Breast epithelium (tissue), 3 donors: ENCODE data around the gene NR6A1.

ENCODE experiments used
- POLR2A ChIP-seq: fragments of 450-650 bp; IDR thresholded peaks from one replicate; pipeline ENCODE4 v1.6.1; 2016; ENCODE audit warnings: antibody characterized with exemption, mild to moderate bottlenecking, moderate library complexity
- POLR2AphosphoS5 ChIP-seq, 3 donors: sonication (generic); formaldehyde crosslinking; IDR thresholded peaks; one replicate each; pipeline ENCODE4 v1.6.1; 2017; ENCODE audit warnings: antibody characterized with exemption in 3 of 3
- TF ChIP-seq, protein P1 (sequence below), 3 donors: fragments of 450-650 bp; IDR thresholded peaks; one replicate each; pipeline ENCODE4 v1.5.1; 2016 to 2017; ENCODE audit warnings: antibody characterized with exemption in 3 of 3, mild to moderate bottlenecking in 3 of 3, moderate library complexity in 3 of 3

DNA sequence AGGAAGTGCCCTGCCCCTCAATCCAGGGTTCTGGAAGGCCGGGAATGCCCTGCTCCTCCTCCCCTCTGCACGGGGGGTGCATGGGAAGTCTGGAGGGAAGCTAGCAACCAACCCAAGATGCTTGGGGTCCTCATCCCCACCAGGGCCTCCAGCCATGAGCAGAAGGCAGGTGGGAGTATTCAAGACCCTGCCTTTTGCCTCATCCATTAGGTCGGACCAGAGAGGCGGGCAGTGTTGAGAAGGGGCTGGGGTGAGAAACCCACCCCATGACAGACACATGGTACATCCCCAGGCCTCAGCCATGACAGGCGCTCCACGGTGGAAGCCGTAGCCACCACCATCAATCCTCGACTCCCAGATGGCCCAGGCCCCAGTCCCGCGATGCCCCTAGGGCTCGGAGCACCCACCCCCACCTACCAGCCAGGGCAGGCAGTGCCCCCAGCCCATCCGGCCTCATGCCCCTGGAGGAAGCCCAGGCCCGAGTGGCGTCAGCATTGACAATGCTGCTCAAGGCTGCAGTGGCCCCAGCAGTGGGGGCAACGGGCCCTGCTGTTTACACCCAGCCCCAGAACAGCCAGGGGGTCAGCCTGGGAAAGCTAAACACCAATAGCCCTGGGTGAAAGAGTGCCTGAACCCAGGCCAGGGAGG lies 272.5 kb downstream of the NR6A1 start:
- TF ChIP-seq, protein P1, sequence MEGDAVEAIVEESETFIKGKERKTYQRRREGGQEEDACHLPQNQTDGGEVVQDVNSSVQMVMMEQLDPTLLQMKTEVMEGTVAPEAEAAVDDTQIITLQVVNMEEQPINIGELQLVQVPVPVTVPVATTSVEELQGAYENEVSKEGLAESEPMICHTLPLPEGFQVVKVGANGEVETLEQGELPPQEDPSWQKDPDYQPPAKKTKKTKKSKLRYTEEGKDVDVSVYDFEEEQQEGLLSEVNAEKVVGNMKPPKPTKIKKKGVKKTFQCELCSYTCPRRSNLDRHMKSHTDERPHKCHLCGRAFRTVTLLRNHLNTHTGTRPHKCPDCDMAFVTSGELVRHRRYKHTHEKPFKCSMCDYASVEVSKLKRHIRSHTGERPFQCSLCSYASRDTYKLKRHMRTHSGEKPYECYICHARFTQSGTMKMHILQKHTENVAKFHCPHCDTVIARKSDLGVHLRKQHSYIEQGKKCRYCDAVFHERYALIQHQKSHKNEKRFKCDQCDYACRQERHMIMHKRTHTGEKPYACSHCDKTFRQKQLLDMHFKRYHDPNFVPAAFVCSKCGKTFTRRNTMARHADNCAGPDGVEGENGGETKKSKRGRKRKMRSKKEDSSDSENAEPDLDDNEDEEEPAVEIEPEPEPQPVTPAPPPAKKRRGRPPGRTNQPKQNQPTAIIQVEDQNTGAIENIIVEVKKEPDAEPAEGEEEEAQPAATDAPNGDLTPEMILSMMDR (IDR thresholded peaks at IDR 0.05), result no peak
- TF ChIP-seq POLR2A (no peak), POLR2AphosphoS5 (IDR thresholded peaks at IDR 0.05) (no peak)
